WERI-Rb-1 (cell line): ENCODE measurements around the gene KDM4B.

ENCODE experiments used
- DNase-seq: peaks from one replicate; pipeline ENCODE4 v3.0.0-alpha.2; 2020
- H3K27ac ChIP-seq: fragments of 250-450 bp; sonication (Bioruptor Pico); 2 replicates; pipeline ENCODE4 v1.5.1; 2020; ENCODE audit warnings: mild to moderate bottlenecking, moderate library complexity
- H3K27me3 ChIP-seq: fragments of 250-450 bp; sonication (Bioruptor Pico); 2 replicates; pipeline ENCODE4 v1.5.1; 2021; ENCODE audit warnings: mild to moderate bottlenecking, low read depth, moderate library complexity; ENCODE audit not compliant: insufficient read depth, severe bottlenecking
- H3K36me3 ChIP-seq: fragments of 250-450 bp; sonication (Bioruptor Pico); 2 replicates; pipeline ENCODE4 v1.5.1; 2020; ENCODE audit warnings: mild to moderate bottlenecking, moderate library complexity
- H3K4me3 ChIP-seq: 2 replicates; pipeline ENCODE4 v1.5.1; 2011; ENCODE audit warnings: low read depth, mild to moderate bottlenecking, control low read depth, low read length
- H3K9me3 ChIP-seq: fragments of 250-450 bp; sonication (Bioruptor Pico); 2 replicates; pipeline ENCODE4 v1.5.1; 2021; ENCODE audit warnings: mild to moderate bottlenecking, moderate library complexity; ENCODE audit not compliant: severe bottlenecking
- CTCF ChIP-seq: IDR thresholded peaks from 2 replicates; pipeline ENCODE4 v1.5.1; 2011; ENCODE audit warnings: low read depth, mild to moderate bottlenecking, control low read depth, inconsistent platforms, low read length

KDM4B gene

DNA sequence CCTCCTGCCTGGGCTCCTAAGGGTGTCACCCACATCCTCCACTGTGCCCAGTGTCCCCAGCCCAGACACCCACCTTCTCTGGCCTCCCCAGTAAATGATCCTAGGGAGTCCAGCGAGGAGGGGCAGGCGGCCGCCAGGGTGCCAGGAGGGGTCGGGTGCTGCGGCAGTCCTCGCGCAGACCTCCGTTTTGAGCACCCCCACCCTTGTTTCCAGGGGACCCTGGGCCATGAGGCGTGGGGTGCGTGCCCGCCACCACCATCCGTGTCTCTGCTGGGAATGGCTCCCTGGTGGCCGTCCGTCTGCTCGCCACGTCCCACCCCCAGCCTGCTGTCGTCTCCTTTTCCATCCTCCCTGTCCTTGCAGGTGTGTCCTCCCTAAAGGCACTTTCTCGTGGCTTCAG is 133.0 kb downstream of the KDM4B start:
- DNase-seq = no peak
- H3K27me3 ChIP-seq = no peaks in the 10 kb centered on the region
- H3K36me3 ChIP-seq = peaks cover 30% of the 10 kb centered on the region
- H3K9me3 ChIP-seq = peaks cover 16% of the 10 kb centered on the region
- H3K4me3 ChIP-seq = no peak overlapping the region
- TF ChIP-seq CTCF = no peak
- no peak overlapping the region for H3K27ac ChIP-seq

DNA sequence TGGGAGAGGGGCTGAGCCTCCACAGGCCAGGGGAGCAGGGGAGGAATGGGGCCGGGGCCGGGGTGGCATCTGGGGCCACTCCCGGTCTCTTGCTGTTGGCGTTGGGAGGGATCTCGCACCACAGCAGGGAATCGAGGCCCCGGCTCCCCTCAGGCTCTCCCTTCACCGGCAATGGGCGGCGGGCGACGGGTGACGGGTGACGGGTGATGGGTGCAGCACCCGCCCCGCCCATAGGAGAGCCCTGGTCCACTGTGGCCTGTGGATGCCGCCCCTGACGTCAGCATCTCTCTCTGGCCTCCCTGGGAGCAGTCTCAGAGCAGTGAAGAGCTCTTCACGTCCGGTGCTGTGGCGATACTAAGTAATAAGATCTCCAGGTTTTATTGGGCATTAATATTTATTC is 133.6 kb downstream of the KDM4B start:
- Histone ChIP-seq H3K4me3 (no peak overlapping the region), H3K27ac (no peak overlapping the region), H3K27me3 (no peaks in the 10 kb centered on the region), H3K36me3 (peaks cover 26% of the 10 kb centered on the region), H3K9me3 (peaks cover 16% of the 10 kb centered on the region)
- no peak for TF ChIP-seq CTCF
- DNase-seq = no peak

DNA sequence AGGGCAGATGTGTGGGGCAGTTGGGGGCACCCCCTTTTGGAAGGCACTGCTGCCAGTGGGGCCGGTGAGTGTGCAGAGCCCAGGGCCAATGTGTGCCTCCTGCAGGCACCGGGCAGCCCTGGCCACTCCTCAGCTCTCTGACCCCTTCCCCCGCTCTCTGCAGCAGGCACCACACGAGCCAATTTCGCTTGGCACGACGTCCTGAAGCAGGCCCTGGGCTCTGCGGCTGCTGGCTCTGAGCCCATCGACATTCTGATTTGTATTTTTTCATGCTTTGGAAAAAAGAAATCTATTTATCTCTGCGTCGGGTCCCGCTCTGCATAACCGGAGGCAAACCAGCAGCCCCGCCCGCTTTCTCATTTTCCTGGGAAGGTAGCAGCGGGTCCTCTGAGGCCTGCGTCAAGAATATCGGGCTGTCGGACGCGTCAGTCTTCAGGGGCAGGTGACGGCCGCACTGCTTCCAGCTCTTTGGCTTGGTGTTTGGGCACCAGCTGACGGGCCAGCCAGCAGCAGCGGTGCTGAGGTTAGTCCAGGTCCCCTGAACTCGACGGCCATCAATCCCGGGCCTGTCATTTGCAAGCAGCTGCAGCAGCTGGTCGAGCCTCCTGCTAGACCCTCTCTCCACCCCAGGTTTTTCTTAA is 134.3 kb downstream of the KDM4B start:
- Histone ChIP-seq H3K4me3 (no peak overlapping the region), H3K9me3 (peaks cover 16% of the 10 kb centered on the region), H3K27me3 (no peaks in the 10 kb centered on the region), H3K36me3 (peaks cover 26% of the 10 kb centered on the region), H3K27ac (peak overlapping the region; percentile 21)
- peak; percentile 53 for DNase-seq
- TF ChIP-seq CTCF = no peak

GRCh38 chr19:5103812-5104410 is 135.0 kb downstream of the KDM4B start:
- Histone ChIP-seq H3K4me3 (no peak overlapping the region), H3K9me3 (peaks cover 13% of the 10 kb centered on the region), H3K27ac (peak overlapping the region; percentile 21), H3K36me3 (peaks cover 21% of the 10 kb centered on the region), H3K27me3 (no peaks in the 10 kb centered on the region)
- no peak for DNase-seq
- TF ChIP-seq CTCF = no peak

- Histone ChIP-seq H3K27me3 (no peaks in the 10 kb centered on the region), H3K27ac (no peak overlapping the region), H3K4me3 (no peak overlapping the region), H3K36me3 (peaks cover 16% of the 10 kb centered on the region), H3K9me3 (peaks cover 3% of the 10 kb centered on the region)
- no peak for TF ChIP-seq CTCF
- no peak for DNase-seq
Observed at GRCh38 chr19:5104871-5105351, 136.0 kb downstream of the KDM4B start.
